Uterus (tissue), 4 donors: ENCODE data around the gene TMEM272. TPM values are rescaled to one million over a fixed set of nuclear protein-coding genes. Genes with fewer than 3 reads are reported as not detected.
A peak's percentile ranks its signal among the peaks of the same experiment; 100 is the strongest.

Experiments
- DNase-seq, 2 donors: peaks; one replicate each; pipeline ENCODE4 v3.0.0-alpha.2; 2019 to 2020
- H3K27ac ChIP-seq, 2 donors: fragments of 200-600 bp; sonication (generic); 1 replicate in 1 of 2; 2 replicates in 1 of 2; pipeline ENCODE4 v1.5.1; 2016 to 2018
- H3K27me3 ChIP-seq, 2 donors: fragments of 200-600 bp; sonication (generic); one replicate each; pipeline ENCODE4 v1.5.1; 2018 to 2019; ENCODE audit warnings: control low read depth in 1 of 2
- H3K36me3 ChIP-seq, 2 donors: fragments of 200-600 bp; sonication (generic); one replicate each; pipeline ENCODE4 v1.5.1; 2019; ENCODE audit warnings: control low read depth in 1 of 2
- H3K4me1 ChIP-seq, 2 donors: fragments of 200-600 bp; sonication (generic); one replicate each; pipeline ENCODE4 v1.5.1; 2018 to 2019; ENCODE audit warnings: control low read depth in 1 of 2
- H3K4me3 ChIP-seq, 2 donors: fragments of 200-600 bp; sonication (generic); 1 replicate in 1 of 2; 2 replicates in 1 of 2; pipeline ENCODE4 v1.5.1; 2018 to 2019; ENCODE audit warnings: mild to moderate bottlenecking in 1 of 2
- H3K9me3 ChIP-seq, 2 donors: fragments of 200-600 bp; sonication (generic); one replicate each; pipeline ENCODE4 v1.5.1; 2019; ENCODE audit warnings: control low read depth in 1 of 2
- POLR2A ChIP-seq, 2 donors: fragments of 450-650 bp; IDR thresholded peaks; one replicate each; pipeline ENCODE4 v1.6.1; 2016; ENCODE audit warnings: antibody characterized with exemption in 2 of 2, mild to moderate bottlenecking in 1 of 2, moderate library complexity in 1 of 2
- intact Hi-C: fragments of 100-400 bp; cut with DNase I; formaldehyde crosslinking; loops from one replicate; pipeline ENCODE4 v1.15.1; 2023; ENCODE audit warnings: low total_unique reads
- total RNA-seq, 4 donors: library from RNA; depleted of rRNA in 3 of 4; stranded (reverse); fragments of >200 nt in 3 of 4; gene quantifications; one replicate each; pipeline versions ENCODE4 v1.1.0 to v1.2.4, GENCODE V29; 2014 to 2023
- TF ChIP-seq, protein P1 (sequence below), 4 experiments: fragments of 200-600 bp in 2 of 4; fragments of 450-650 bp in 2 of 4; sonication (generic) in 2 of 4; IDR thresholded peaks; one replicate each; pipeline ENCODE4 v1.5.1; 2016 to 2019; ENCODE audit warnings: antibody characterized with exemption in 4 of 4, mild to moderate bottlenecking in 2 of 4, moderate library complexity in 1 of 4
- donor health status: DM: yes; HTN: yes; CAD: no.

Gene TMEM272, protein sequence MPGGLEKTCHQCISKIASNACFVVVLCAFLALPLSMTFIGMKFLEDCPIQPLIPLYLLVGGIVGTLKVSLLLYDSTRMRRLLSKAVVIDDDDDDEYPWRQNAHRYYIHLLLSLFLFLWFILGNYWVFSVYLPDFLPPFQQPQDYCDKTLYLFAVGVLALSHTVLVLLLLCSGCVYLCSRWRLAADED
- under 1 TPM in 2 of 4 donors, not detected in 2; 0.14 to 0.52 TPM for total RNA-seq

DNA sequence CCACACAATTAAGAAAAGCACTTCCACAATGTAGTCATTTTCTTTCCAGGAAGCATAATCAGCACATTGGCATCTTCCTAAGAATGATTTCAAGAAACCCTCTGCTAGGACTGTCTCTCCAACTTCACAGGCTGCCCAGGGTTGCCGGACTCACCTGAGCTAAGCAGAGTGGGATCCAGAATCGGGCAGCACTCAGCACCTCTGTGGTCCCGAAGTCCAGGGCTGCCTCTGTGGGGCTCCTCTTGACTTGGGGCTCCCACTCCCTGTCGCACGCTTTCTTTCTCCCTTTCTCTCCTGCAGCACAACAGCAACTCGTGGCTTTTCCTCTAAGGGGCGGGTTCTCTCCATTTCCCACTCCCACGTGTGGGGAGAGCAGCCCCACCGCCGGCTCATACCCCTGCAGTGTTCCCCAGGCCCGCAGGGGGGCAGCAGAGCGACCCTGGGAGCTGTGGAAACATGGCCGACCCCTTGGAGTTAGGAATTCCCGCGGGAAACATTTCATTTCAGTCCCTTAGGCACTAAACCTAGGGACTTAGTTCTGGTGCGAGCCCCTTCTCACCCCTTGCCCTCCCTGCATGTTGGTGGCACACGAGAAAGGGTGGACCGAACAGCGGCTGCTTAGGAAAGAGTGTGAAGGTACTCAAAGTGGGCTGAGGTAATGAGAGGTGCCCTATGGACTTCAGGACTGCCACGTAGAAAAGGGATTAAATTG, at the start of gene TMEM272:
Gene TMEM272, minus strand, starts transcription at position 316 of the 712 bp plus-strand sequence. CDS start 6,647 bp downstream, outside the sequence.
- TF ChIP-seq POLR2A (IDR thresholded peaks at IDR 0.05), result no peak
- TF ChIP-seq, protein P1, sequence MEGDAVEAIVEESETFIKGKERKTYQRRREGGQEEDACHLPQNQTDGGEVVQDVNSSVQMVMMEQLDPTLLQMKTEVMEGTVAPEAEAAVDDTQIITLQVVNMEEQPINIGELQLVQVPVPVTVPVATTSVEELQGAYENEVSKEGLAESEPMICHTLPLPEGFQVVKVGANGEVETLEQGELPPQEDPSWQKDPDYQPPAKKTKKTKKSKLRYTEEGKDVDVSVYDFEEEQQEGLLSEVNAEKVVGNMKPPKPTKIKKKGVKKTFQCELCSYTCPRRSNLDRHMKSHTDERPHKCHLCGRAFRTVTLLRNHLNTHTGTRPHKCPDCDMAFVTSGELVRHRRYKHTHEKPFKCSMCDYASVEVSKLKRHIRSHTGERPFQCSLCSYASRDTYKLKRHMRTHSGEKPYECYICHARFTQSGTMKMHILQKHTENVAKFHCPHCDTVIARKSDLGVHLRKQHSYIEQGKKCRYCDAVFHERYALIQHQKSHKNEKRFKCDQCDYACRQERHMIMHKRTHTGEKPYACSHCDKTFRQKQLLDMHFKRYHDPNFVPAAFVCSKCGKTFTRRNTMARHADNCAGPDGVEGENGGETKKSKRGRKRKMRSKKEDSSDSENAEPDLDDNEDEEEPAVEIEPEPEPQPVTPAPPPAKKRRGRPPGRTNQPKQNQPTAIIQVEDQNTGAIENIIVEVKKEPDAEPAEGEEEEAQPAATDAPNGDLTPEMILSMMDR (IDR thresholded peaks at IDR 0.05), result peak; percentile 63 to 90 (median 74)
- H3K36me3 ChIP-seq, result no peaks in the 10 kb centered on the region
- H3K27ac ChIP-seq, result no peak within 1 kb of the TSS
- no peaks in the 10 kb centered on the region for H3K27me3 ChIP-seq
- H3K4me1 ChIP-seq, result no peaks in the 10 kb centered on the region
- H3K4me3 ChIP-seq, result peak within 1 kb of the TSS in 1 of 2 donors; percentile 8
- no peaks in the 10 kb centered on the region for H3K9me3 ChIP-seq
- peak; percentile 55 to 71 for DNase-seq
- intact Hi-C loops, result no loop called here

DNA sequence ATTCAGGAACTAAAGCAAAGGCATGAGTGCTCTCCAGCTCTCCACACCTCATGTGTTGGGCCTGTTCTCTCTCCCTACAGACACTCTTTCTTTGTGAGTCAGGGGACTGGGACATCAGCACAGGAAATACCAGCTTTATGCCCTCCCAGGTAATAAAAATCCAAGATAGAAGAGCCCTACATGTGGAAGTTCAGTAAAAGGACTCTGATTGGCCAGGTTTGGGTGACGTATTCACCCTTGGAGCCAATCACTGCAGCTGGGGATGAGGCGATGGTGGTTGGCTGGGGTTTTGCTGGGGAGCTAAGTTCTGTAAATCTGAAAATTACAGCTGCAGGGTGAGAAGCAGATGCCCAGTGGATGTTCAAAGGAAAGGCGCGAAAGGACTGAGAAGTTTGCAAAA, 49.3 kb upstream of the TMEM272 start:
- no peak overlapping the region for H3K27ac ChIP-seq
- TF ChIP-seq POLR2A (IDR thresholded peaks at IDR 0.05), result no peak
- TF ChIP-seq, protein P1 (IDR thresholded peaks at IDR 0.05), result no peak
- H3K9me3 ChIP-seq, result no peaks in the 10 kb centered on the region
- intact Hi-C loops, result no loop called here
- H3K27me3 ChIP-seq, result no peaks in the 10 kb centered on the region
- H3K4me3 ChIP-seq, result no peak overlapping the region
- no peaks in the 10 kb centered on the region for H3K4me1 ChIP-seq
- H3K36me3 ChIP-seq, result no peaks in the 10 kb centered on the region
- DNase-seq, result no peak

DNA sequence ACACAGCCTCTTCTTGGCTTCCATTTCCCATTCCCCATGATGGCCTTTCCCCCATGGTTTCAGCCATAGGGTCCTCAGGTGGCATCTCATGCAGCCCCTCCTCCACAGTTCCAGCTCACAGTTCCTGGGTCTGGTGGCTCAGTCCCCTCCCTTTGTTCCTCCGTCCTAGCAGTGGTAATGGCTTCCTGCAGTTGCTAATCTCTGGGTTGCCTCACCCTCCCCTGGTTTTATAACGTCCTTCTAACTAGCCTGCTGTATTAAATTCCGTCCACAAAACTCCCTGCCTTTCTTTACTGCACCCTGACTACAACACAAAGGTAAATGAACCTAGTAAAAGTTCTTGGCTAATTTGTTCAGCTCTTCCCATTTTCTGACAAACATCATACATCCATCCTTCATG, 47.7 kb upstream of the TMEM272 start:
- intact Hi-C loops, result no loop called here
- no peaks in the 10 kb centered on the region for H3K4me1 ChIP-seq
- H3K27me3 ChIP-seq, result no peaks in the 10 kb centered on the region
- H3K4me3 ChIP-seq, result no peak overlapping the region
- no peak overlapping the region for H3K27ac ChIP-seq
- H3K9me3 ChIP-seq, result no peaks in the 10 kb centered on the region
- TF ChIP-seq POLR2A (IDR thresholded peaks at IDR 0.05), result no peak
- TF ChIP-seq, protein P1 (IDR thresholded peaks at IDR 0.05), result no peak
- H3K36me3 ChIP-seq, result no peaks in the 10 kb centered on the region
- DNase-seq, result no peak

DNA sequence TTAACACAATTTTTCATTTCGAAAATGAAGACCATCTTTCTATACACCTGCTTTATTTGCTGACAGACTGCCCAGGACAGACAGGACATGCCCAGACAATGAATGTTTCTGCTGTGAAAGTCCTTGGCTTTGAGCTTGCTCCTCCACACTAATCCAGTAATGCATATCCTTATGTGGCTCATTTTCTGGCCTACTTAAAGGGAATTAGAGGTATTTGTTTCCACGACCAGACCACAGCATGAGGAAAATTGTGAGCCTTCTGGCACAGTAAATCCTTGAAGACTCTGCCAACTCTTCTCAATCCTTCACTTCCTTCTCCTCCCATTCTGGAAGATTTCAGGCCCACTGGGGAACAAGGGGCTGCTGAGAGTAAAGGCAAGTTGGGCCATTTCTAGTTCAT, 42.5 kb upstream of the TMEM272 start:
- H3K36me3 ChIP-seq, result no peaks in the 10 kb centered on the region
- intact Hi-C loops, result no loop called here

DNA sequence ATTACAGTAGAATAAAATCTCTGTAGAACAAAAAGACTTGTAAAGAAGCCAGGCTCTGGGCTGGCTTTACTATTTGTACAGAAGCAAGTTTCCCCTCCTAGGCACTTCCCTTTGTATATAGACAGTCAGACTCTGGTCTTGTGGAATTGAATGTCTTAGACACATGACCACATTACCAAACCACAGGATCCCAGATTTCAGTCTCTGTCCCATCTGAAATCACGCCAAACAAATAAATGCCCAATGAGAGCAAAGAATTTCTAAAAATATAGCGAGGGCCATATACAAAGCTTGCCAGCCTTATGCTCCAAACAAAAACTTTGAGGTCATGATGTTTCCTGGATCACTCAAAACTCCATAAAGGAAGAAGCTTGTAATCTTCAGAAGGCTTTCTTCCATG, 40.7 kb upstream of the TMEM272 start:
- no peaks in the 10 kb centered on the region for H3K27me3 ChIP-seq
- H3K4me3 ChIP-seq, result no peak overlapping the region
- H3K9me3 ChIP-seq, result no peaks in the 10 kb centered on the region
- intact Hi-C loops, result no loop called here
- no peaks in the 10 kb centered on the region for H3K4me1 ChIP-seq
- no peak overlapping the region for H3K27ac ChIP-seq
- H3K36me3 ChIP-seq, result no peaks in the 10 kb centered on the region
- DNase-seq, result no peak
- TF ChIP-seq, protein P1 (IDR thresholded peaks at IDR 0.05), result no peak
- TF ChIP-seq POLR2A (IDR thresholded peaks at IDR 0.05), result no peak

More for the DNA sequence above, 42.5 kb upstream of the TMEM272 start:
- TF ChIP-seq POLR2A (IDR thresholded peaks at IDR 0.05), result no peak
- TF ChIP-seq, protein P1 (IDR thresholded peaks at IDR 0.05), result no peak
- Histone ChIP-seq H3K4me1 (no peaks in the 10 kb centered on the region), H3K9me3 (no peaks in the 10 kb centered on the region), H3K27ac (no peak overlapping the region), H3K27me3 (no peaks in the 10 kb centered on the region), H3K4me3 (no peak overlapping the region)
- DNase-seq, result no peak
